ENCODE results near the gene DNMBP. TPM values are rescaled to one million over a fixed set of nuclear protein-coding genes. Genes with fewer than 3 reads are reported as not detected.
"Not testable (repeated sequence)": the region's sequence is repeated elsewhere in the genome, so short reads cannot be mapped to it uniquely, and the experiment has no call there.

The DNMBP gene
- total RNA-seq, 1 donor from 2014 or later: 1.0 TPM

DNA sequence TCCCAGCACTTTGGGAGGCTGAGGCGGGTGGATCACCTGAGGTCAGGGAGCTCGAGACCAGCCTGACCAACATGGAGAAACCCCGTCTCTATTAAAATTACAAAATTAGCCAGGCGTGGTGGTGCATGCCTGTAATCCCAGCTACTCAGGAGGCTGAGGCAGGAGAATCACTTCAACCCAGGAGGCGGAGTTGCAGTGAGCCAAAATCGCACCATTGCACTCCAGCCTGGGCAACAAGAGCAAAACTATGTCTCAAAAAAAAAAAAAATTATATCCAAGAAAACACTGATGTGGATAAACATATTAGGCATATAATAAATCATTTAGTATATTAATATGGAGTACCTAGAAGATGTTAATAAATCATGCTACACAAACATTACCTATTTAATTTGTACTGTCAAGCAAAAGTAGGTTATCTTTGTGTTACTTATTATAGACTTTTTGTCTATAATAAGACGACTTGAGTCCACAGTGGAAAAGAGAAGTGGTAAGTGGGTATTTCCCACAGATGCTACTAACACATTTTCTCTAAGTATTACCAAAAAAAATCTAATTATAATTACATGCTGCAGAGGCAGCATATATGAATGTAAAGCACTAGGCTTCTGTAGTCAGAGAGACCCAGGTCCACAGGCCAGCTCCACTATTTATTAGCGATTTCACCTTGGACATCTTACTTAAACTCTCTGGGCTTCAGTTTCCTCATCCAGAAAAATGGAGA lies 34.5 kb downstream of the DNMBP start:
- H3K36me3 Mint-ChIP-seq (ENCODE audit: low read depth): no peaks in the 10 kb centered on the region
- H3K4me3 Mint-ChIP-seq (ENCODE audit: low read depth): no peak overlapping the region
- intact Hi-C loops (cut with micrococcal nuclease): no loop called here
- no peak overlapping the region for H3K27ac Mint-ChIP-seq
- peaks cover 8% of the 10 kb centered on the region for H3K27me3 Mint-ChIP-seq (ENCODE audit: low read depth)
- no peaks in the 10 kb centered on the region for H3K9me3 Mint-ChIP-seq
- H3K4me1 Mint-ChIP-seq (ENCODE audit: low read depth): no peaks in the 10 kb centered on the region
- DNase-seq (ENCODE audit: low spot score): no peak

- H3K36me3 Mint-ChIP-seq (ENCODE audit: low read depth): no peaks in the 10 kb centered on the region
- H3K27ac Mint-ChIP-seq: no peak overlapping the region
- H3K4me3 Mint-ChIP-seq (ENCODE audit: low read depth): no peak overlapping the region
- DNase-seq (ENCODE audit: low spot score): no peak
- H3K9me3 Mint-ChIP-seq: no peaks in the 10 kb centered on the region
- no peaks in the 10 kb centered on the region for H3K4me1 Mint-ChIP-seq (ENCODE audit: low read depth)
- H3K27me3 Mint-ChIP-seq (ENCODE audit: low read depth): peaks cover 8% of the 10 kb centered on the region
- intact Hi-C loops (cut with micrococcal nuclease): no loop called here
Measured at GRCh38 chr10:99973190-99973589, 36.6 kb downstream of the DNMBP start.

GRCh38 chr10:99967961-99968360 lies 41.8 kb downstream of the DNMBP start:
- Mint-ChIP-seq H3K9me3 (no peaks in the 10 kb centered on the region), H3K27ac (no peak overlapping the region), H3K27me3 (ENCODE audit: low read depth) (no peaks in the 10 kb centered on the region), H3K4me3 (ENCODE audit: low read depth) (no peak overlapping the region), H3K4me1 (ENCODE audit: low read depth) (peaks cover 6% of the 10 kb centered on the region), H3K36me3 (ENCODE audit: low read depth) (no peaks in the 10 kb centered on the region)
- DNase-seq (ENCODE audit: low spot score): no peak
- intact Hi-C loops (cut with micrococcal nuclease): no loop called here

- no peak for DNase-seq (ENCODE audit: low spot score)
- intact Hi-C loops (cut with micrococcal nuclease): no loop called here
- no peak overlapping the region for H3K27ac Mint-ChIP-seq
- H3K4me1 Mint-ChIP-seq (ENCODE audit: low read depth): peaks cover 6% of the 10 kb centered on the region
- no peaks in the 10 kb centered on the region for H3K9me3 Mint-ChIP-seq
- no peak overlapping the region for H3K4me3 Mint-ChIP-seq (ENCODE audit: low read depth)
- no peaks in the 10 kb centered on the region for H3K36me3 Mint-ChIP-seq (ENCODE audit: low read depth)
- H3K27me3 Mint-ChIP-seq (ENCODE audit: low read depth): no peaks in the 10 kb centered on the region
Measured at GRCh38 chr10:99966306-99966705, 43.4 kb downstream of the DNMBP start.

DNA sequence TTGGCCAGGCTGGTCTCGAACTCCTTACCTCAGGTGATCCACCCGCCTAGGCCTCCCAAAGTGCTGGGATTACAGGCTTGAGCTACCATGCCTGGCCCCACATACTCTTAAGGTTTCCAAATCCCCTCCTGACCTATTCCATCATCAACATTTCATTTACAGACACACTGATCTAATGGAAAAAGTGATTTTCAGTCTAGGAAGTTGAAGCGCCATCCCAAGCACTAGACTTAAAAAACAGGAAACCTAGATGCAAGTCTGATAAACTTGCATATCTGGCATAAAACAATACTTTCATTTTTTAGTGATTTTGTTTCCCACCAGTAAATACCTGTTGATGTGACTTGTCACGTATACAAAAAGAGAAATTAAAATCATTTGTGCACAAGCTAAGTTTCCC lies 44.0 kb downstream of the DNMBP start:
- H3K4me1 Mint-ChIP-seq (ENCODE audit: low read depth): peaks cover 6% of the 10 kb centered on the region
- intact Hi-C loops (cut with micrococcal nuclease): no loop called here
- H3K27me3 Mint-ChIP-seq (ENCODE audit: low read depth): no peaks in the 10 kb centered on the region
- H3K9me3 Mint-ChIP-seq: no peaks in the 10 kb centered on the region
- H3K4me3 Mint-ChIP-seq (ENCODE audit: low read depth): no peak overlapping the region
- DNase-seq (ENCODE audit: low spot score): no peak
- no peaks in the 10 kb centered on the region for H3K36me3 Mint-ChIP-seq (ENCODE audit: low read depth)
- H3K27ac Mint-ChIP-seq: no peak overlapping the region

- H3K27me3 Mint-ChIP-seq (ENCODE audit: low read depth): no peaks in the 10 kb centered on the region
- intact Hi-C loops (cut with micrococcal nuclease): loop anchor here (1.0 kb wide), 1 partner anchor 118 kb away; no protein-coding TSS in a partner anchor
Measured at GRCh38 chr10:99964791-99965190, 45.0 kb downstream of the DNMBP start.

DNA sequence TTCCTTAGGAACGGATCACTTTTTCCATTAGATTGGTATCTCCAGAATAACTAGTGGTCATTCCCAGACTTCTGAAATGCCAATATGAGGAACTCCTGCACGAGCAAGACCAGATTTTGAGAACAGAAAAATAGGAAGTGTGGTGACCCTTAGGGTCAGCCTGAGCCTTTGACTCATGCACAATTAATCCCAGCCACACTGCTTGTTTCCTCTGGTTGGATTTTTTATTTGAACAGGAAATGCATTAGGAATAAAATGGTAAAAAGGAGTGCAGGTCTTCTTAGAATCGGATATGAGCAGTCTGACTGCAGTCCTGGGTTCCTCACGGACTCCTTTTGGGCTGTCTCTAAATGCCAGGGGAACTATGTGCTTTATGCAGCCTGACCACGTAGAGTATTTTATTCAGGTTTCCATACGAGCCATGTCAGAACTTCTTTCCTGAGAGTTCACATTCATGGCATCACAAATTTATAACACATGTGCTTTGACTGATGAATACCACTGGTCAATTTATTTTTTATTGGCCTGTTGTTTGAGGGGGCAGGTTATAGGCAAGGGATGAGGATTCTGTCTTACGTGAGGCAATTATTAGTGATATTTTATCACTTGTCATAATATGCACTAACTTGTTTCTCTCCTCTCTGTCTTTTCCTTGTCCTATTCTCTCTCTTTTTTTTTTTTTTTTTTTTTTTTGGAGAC lies 46.1 kb downstream of the DNMBP start:
- H3K4me1 Mint-ChIP-seq (ENCODE audit: low read depth); H3K4me3 Mint-ChIP-seq (ENCODE audit: low read depth); H3K9me3 Mint-ChIP-seq; DNase-seq (ENCODE audit: low spot score); H3K27ac Mint-ChIP-seq; H3K27me3 Mint-ChIP-seq (ENCODE audit: low read depth); H3K36me3 Mint-ChIP-seq (ENCODE audit: low read depth): not testable (repeated sequence)
- intact Hi-C loops (cut with micrococcal nuclease): loop anchor here (1.0 kb wide), 1 partner anchor 117 kb away; no protein-coding TSS in a partner anchor

More at GRCh38 chr10:99964791-99965190, 45.0 kb downstream of the DNMBP start:
- Mint-ChIP-seq H3K36me3 (ENCODE audit: low read depth) (no peaks in the 10 kb centered on the region), H3K4me3 (ENCODE audit: low read depth) (no peak overlapping the region), H3K9me3 (no peaks in the 10 kb centered on the region), H3K27ac (no peak overlapping the region), H3K4me1 (ENCODE audit: low read depth) (peaks cover 6% of the 10 kb centered on the region)
- DNase-seq (ENCODE audit: low spot score): no peak

- H3K36me3 Mint-ChIP-seq (ENCODE audit: low read depth): no peaks in the 10 kb centered on the region
- H3K9me3 Mint-ChIP-seq: no peaks in the 10 kb centered on the region
- intact Hi-C loops (cut with micrococcal nuclease): no loop called here
- DNase-seq (ENCODE audit: low spot score): no peak
- H3K4me3 Mint-ChIP-seq (ENCODE audit: low read depth): no peak overlapping the region
- H3K4me1 Mint-ChIP-seq (ENCODE audit: low read depth): no peaks in the 10 kb centered on the region
- no peaks in the 10 kb centered on the region for H3K27me3 Mint-ChIP-seq (ENCODE audit: low read depth)
- no peak overlapping the region for H3K27ac Mint-ChIP-seq
Measured at GRCh38 chr10:99958806-99959205, 50.9 kb downstream of the DNMBP start.

DNA sequence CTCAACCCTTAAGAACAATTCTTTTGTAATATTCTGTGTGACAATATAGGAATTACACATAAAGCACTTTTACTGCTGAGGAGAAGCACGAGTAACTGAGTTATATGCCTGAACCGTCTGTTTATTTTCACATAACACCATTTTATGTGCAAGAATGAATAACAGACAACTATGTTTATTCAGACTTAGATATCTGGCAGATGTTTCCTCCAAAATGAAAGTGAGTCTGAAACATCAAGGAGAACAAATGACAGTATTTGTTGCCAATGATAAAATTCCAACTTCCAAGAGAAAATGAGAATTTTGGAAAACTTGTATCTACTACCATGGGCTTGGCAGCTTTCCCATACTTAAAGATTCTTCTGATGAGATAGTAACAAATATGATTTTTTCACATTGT lies 51.4 kb downstream of the DNMBP start:
- H3K27ac Mint-ChIP-seq: no peak overlapping the region
- H3K27me3 Mint-ChIP-seq (ENCODE audit: low read depth): no peaks in the 10 kb centered on the region
- no peak for DNase-seq (ENCODE audit: low spot score)
- H3K4me1 Mint-ChIP-seq (ENCODE audit: low read depth): no peaks in the 10 kb centered on the region
- no peak overlapping the region for H3K4me3 Mint-ChIP-seq (ENCODE audit: low read depth)
- no peaks in the 10 kb centered on the region for H3K36me3 Mint-ChIP-seq (ENCODE audit: low read depth)
- intact Hi-C loops (cut with micrococcal nuclease): no loop called here
- H3K9me3 Mint-ChIP-seq: no peaks in the 10 kb centered on the region

GRCh38 chr10:99953510-99953909 lies 56.2 kb downstream of the DNMBP start:
- intact Hi-C loops (cut with micrococcal nuclease); H3K4me3 Mint-ChIP-seq (ENCODE audit: low read depth); H3K9me3 Mint-ChIP-seq; H3K4me1 Mint-ChIP-seq (ENCODE audit: low read depth); H3K27me3 Mint-ChIP-seq (ENCODE audit: low read depth); H3K27ac Mint-ChIP-seq; H3K36me3 Mint-ChIP-seq (ENCODE audit: low read depth); DNase-seq (ENCODE audit: low spot score): not testable (repeated sequence)

DNA sequence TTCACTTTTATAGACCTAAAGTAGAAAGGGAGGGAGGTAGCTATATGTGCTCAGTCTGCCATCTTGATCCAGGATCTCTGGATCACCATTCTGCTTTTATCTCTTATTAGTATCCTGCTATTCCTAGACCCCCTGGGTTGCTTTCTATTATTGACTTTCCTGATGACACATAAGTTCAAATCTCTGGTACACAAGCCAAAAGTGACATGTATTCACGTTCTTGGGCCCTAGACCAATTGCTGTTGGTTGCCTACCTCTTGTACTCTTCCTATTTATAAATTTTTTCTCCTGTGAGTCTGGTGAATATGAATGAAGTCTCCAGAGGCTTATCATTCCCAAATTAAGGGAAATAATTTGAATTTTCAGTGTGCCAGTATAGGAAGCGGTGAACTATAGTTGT lies 56.9 kb downstream of the DNMBP start:
- Mint-ChIP-seq H3K36me3 (ENCODE audit: low read depth) (no peaks in the 10 kb centered on the region), H3K27ac (no peak overlapping the region), H3K9me3 (peaks cover 3% of the 10 kb centered on the region), H3K4me1 (ENCODE audit: low read depth) (no peaks in the 10 kb centered on the region), H3K27me3 (ENCODE audit: low read depth) (no peaks in the 10 kb centered on the region), H3K4me3 (ENCODE audit: low read depth) (no peak overlapping the region)
- DNase-seq (ENCODE audit: low spot score): no peak
- intact Hi-C loops (cut with micrococcal nuclease): no loop called here

- H3K9me3 Mint-ChIP-seq; H3K4me3 Mint-ChIP-seq (ENCODE audit: low read depth); H3K36me3 Mint-ChIP-seq (ENCODE audit: low read depth); DNase-seq (ENCODE audit: low spot score); H3K27ac Mint-ChIP-seq; intact Hi-C loops (cut with micrococcal nuclease); H3K4me1 Mint-ChIP-seq (ENCODE audit: low read depth): not testable (repeated sequence)
- peaks cover 11% of the 10 kb centered on the region for H3K27me3 Mint-ChIP-seq (ENCODE audit: low read depth)
Measured at GRCh38 chr10:99946051-99946450, 63.7 kb downstream of the DNMBP start.

DNA sequence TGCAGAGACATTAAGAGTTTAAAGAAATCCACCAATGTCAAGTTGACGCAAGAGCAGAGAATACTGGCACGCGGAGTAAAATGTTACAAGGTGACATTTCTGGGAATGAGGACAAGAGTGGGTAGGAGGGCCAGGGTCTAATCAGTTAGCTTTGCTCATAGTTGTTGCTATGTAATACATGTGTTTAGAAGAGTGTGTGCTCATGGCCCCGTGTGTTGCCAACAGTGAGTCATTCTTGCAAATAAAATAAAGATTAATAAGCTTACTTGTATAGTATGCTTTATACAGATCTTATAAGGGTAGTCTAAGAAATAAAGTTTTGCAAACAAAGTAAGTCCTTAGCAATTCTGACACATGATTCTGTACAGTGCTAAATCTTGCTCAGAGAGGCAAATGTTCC lies 64.5 kb downstream of the DNMBP start:
- intact Hi-C loops (cut with micrococcal nuclease): no loop called here
- Mint-ChIP-seq H3K27me3 (ENCODE audit: low read depth) (peaks cover 14% of the 10 kb centered on the region), H3K4me1 (ENCODE audit: low read depth) (no peaks in the 10 kb centered on the region), H3K4me3 (ENCODE audit: low read depth) (no peak overlapping the region), H3K9me3 (no peaks in the 10 kb centered on the region), H3K36me3 (ENCODE audit: low read depth) (no peaks in the 10 kb centered on the region), H3K27ac (no peak overlapping the region)
- DNase-seq (ENCODE audit: low spot score): no peak
